CD14-positive monocyte (primary cell): Measurements from ENCODE around the gene IL1RL1. TPM values are rescaled to one million over a fixed set of nuclear protein-coding genes. Genes with fewer than 3 reads are reported as not detected.

ENCODE experiments used
- DNase-seq, 3 donors: peaks; one replicate each; pipeline ENCODE4 v3.0.0-alpha.2; 2011 to 2022
- H2AFZ ChIP-seq: 2 replicates; pipeline ENCODE4 v1.6.0; 2012; ENCODE audit warnings: mild to moderate bottlenecking, low read depth, low read length, inconsistent platforms; ENCODE audit not compliant: insufficient read depth, poor library complexity, severe bottlenecking
- H3K27ac ChIP-seq, 2 donors: 1 replicate in 1 of 2; 2 replicates in 1 of 2; pipeline ENCODE4 v1.5.1; 2012 to 2013; ENCODE audit warnings: low read length in 2 of 2, control low read depth in 1 of 2, inconsistent platforms in 1 of 2, low read depth in 1 of 2, mild to moderate bottlenecking in 1 of 2
- H3K27me3 ChIP-seq, 2 donors: one replicate each; pipeline versions ENCODE4 v1.6.0 to v1.6.1; 2011 to 2013; ENCODE audit warnings: low read length in 2 of 2; ENCODE audit not compliant: control insufficient read depth in 2 of 2, insufficient read depth in 2 of 2
- H3K36me3 ChIP-seq, 2 donors: replicated peaks in 1 of 2; 1 replicate in 1 of 2; 2 replicates in 1 of 2; pipeline versions ENCODE4 v1.5.1 to v1.6.1; 2012 to 2013; ENCODE audit warnings: low read length in 2 of 2, control low read depth in 1 of 2, inconsistent platforms in 1 of 2, mild to moderate bottlenecking in 1 of 2; ENCODE audit not compliant: insufficient read depth in 2 of 2, control insufficient read depth in 1 of 2
- H3K4me1 ChIP-seq, 2 donors: 1 replicate in 1 of 2; 2 replicates in 1 of 2; pipeline versions ENCODE4 v1.5.1 to v1.6.1; 2012 to 2013; ENCODE audit warnings: low read length in 2 of 2, control low read depth in 1 of 2, inconsistent platforms in 1 of 2, mild to moderate bottlenecking in 1 of 2, moderate library complexity in 1 of 2; ENCODE audit not compliant: insufficient read depth in 2 of 2, control insufficient read depth in 1 of 2
- H3K4me2 ChIP-seq: replicated peaks from 2 replicates; pipeline ENCODE3; 2012; ENCODE audit warnings: low read length, moderate library complexity, mild to moderate bottlenecking; ENCODE audit not compliant: poor library complexity, severe bottlenecking; ENCODE audit errors: extremely low read depth
- H3K4me3 ChIP-seq, 3 experiments: fragments of 200-600 bp in 1 of 3; sonication (generic) in 1 of 3; replicated peaks in 1 of 3; 1 replicate in 2 of 3; 2 replicates in 1 of 3; pipeline ENCODE4 v1.5.1; 2011 to 2013; ENCODE audit warnings: low read length in 3 of 3, mild to moderate bottlenecking in 3 of 3, control low read depth in 2 of 3, low read depth in 2 of 3, inconsistent platforms in 1 of 3, moderate library complexity in 1 of 3
- H3K79me2 ChIP-seq: 2 replicates; pipeline ENCODE4 v1.6.0; 2012; ENCODE audit warnings: mild to moderate bottlenecking, control low read depth, inconsistent platforms, low read length, moderate library complexity; ENCODE audit not compliant: insufficient read depth
- H3K9ac ChIP-seq: 2 replicates; pipeline ENCODE4 v1.6.0; 2017; ENCODE audit warnings: low read length, mild to moderate bottlenecking; ENCODE audit not compliant: insufficient read depth, poor library complexity, severe bottlenecking
- H3K9me3 ChIP-seq, 2 donors: replicated peaks in 1 of 2; 1 replicate in 1 of 2; 2 replicates in 1 of 2; pipeline versions ENCODE4 v1.5.1 to v1.6.1; 2012 to 2013; ENCODE audit warnings: low read length in 2 of 2, control low read depth in 1 of 2; ENCODE audit not compliant: control insufficient read depth in 1 of 2, insufficient read depth in 1 of 2
- H4K20me1 ChIP-seq: 2 replicates; pipeline ENCODE4 v1.6.0; 2012; ENCODE audit warnings: mild to moderate bottlenecking, low read length, control low read depth, moderate library complexity; ENCODE audit not compliant: insufficient read depth
- H3K27ac Mint-ChIP-seq, 7 donors: one replicate each; pipeline ENCODE4 v1.8.0; 2020; ENCODE audit warnings: mild to moderate bottlenecking in 7 of 7, mixed read lengths in 7 of 7, moderate library complexity in 6 of 7, inconsistent platforms in 2 of 7
- H3K27me3 Mint-ChIP-seq, 3 donors: one replicate each; pipeline ENCODE4 v1.8.0; 2021 to 2022; ENCODE audit warnings: low read depth in 3 of 3, mild to moderate bottlenecking in 3 of 3, mixed read lengths in 3 of 3, moderate library complexity in 3 of 3, inconsistent platforms in 1 of 3
- H3K36me3 Mint-ChIP-seq, 2 donors: one replicate each; pipeline ENCODE4 v1.8.0; 2020; ENCODE audit warnings: mixed read lengths in 2 of 2, inconsistent platforms in 1 of 2, mild to moderate bottlenecking in 1 of 2
- H3K4me1 Mint-ChIP-seq: one replicate; pipeline ENCODE4 v1.8.0; 2020; ENCODE audit warnings: mild to moderate bottlenecking, mixed read lengths
- H3K4me3 Mint-ChIP-seq, 2 donors: one replicate each; pipeline ENCODE4 v1.8.0; 2020; ENCODE audit warnings: mild to moderate bottlenecking in 2 of 2, mixed read lengths in 2 of 2, moderate library complexity in 1 of 2
- H3K9me3 Mint-ChIP-seq, 7 donors: one replicate each; pipeline ENCODE4 v1.8.0; 2020 to 2022; ENCODE audit warnings: mixed read lengths in 7 of 7, mild to moderate bottlenecking in 6 of 7, moderate library complexity in 6 of 7, inconsistent platforms in 2 of 7
- CTCF ChIP-seq: fragments of 200-600 bp; IDR thresholded peaks from one replicate; pipeline ENCODE4 v1.8.0; 2022; ENCODE audit warnings: antibody characterized with exemption, mild to moderate bottlenecking
- WGBS: methylation state at CpG from one replicate; pipeline ENCODE4 v1.1.5; 2013; ENCODE audit warnings: missing lambda C conversion rate; ENCODE audit not compliant: insufficient coverage; 5-methylcytosine and 5-hydroxymethylcytosine counted together
- intact Hi-C, 2 donors: fragments of 100-400 bp; cut with micrococcal nuclease; formaldehyde crosslinking; loops; one replicate each; pipeline versions ENCODE4 v1.15.0 to v1.15.1; 2023
- polyA plus RNA-seq, 3 donors: library from polyadenylated mRNA; depleted of rRNA in 1 of 3; unstranded in 2 of 3; stranded (reverse) in 1 of 3; fragments of 300-500 nt in 2 of 3; fragments of >200 nt in 1 of 3; fragmentation: Illumina TruSeq in 2 of 3; gene quantifications; 1 replicate in 2 of 3; 2 replicates in 1 of 3; pipeline ENCODE4 v1.2.3, GENCODE V29; 2012 to 2021

IL1RL1 gene
- polyA plus RNA-seq, 3 donors: not detected

GRCh38 chr2:102289129-102289528 is 22.2 kb upstream of the IL1RL1 start:
- peaks cover 6% of the 10 kb centered on the region for H4K20me1 ChIP-seq
- no peak overlapping the region for H3K4me3 ChIP-seq
- H3K4me1 ChIP-seq: peaks cover 35 to 38% of the 10 kb centered on the region in 2 donors
- H3K4me1 Mint-ChIP-seq: peaks cover 29% of the 10 kb centered on the region
- H3K4me2 ChIP-seq: no peak overlapping the region
- WGBS: 94% methylated on average over 4 of the region's 5 CpGs
- H3K4me3 Mint-ChIP-seq: peak overlapping the region in 1 of 2 donors; percentile 77
- H3K9me3 Mint-ChIP-seq: peaks cover 0 to 8% (median 0%) of the 10 kb centered on the region in 7 donors
- intact Hi-C loops: no loop called here
- H3K36me3 ChIP-seq: no peaks in the 10 kb centered on the region
- H2AFZ ChIP-seq: no peak overlapping the region
- H3K36me3 Mint-ChIP-seq: peaks cover 4 to 10% of the 10 kb centered on the region in 2 donors
- H3K27me3 ChIP-seq: peaks cover 62 to 77% of the 10 kb centered on the region in 2 donors
- no peak overlapping the region for H3K27ac Mint-ChIP-seq
- H3K79me2 ChIP-seq: no peaks in the 10 kb centered on the region
- TF ChIP-seq CTCF: no peak
- no peaks in the 10 kb centered on the region for H3K9me3 ChIP-seq
- DNase-seq: no peak
- H3K27ac ChIP-seq: no peak overlapping the region
- H3K9ac ChIP-seq: no peak overlapping the region
- H3K27me3 Mint-ChIP-seq: peaks cover 59 to 70% (median 66%) of the 10 kb centered on the region in 3 donors

GRCh38 chr2:102290594-102290993 is 20.8 kb upstream of the IL1RL1 start:
- peaks cover 4 to 10% of the 10 kb centered on the region in 2 donors for H3K36me3 Mint-ChIP-seq
- Histone ChIP-seq H3K9me3 (no peaks in the 10 kb centered on the region), H3K9ac (no peak overlapping the region), H3K4me1 (peaks cover 40 to 44% of the 10 kb centered on the region in 2 donors), H3K27ac (no peak overlapping the region), H3K27me3 (peaks cover 58 to 73% of the 10 kb centered on the region in 2 donors), H4K20me1 (peaks cover 6% of the 10 kb centered on the region), H3K79me2 (no peaks in the 10 kb centered on the region), H2AFZ (no peak overlapping the region), H3K36me3 (no peaks in the 10 kb centered on the region), H3K4me3 (no peak overlapping the region), H3K4me2 (no peak overlapping the region)
- TF ChIP-seq CTCF: no peak
- intact Hi-C loops: loop anchor here in 1 of 2 donors (5.0 kb wide), 1 partner anchor 33 kb away; no protein-coding TSS in a partner anchor
- H3K27ac Mint-ChIP-seq: peak overlapping the region in 1 of 7 donors; percentile 2
- H3K4me3 Mint-ChIP-seq: peak overlapping the region in 1 of 2 donors; percentile 82
- no peak for DNase-seq
- peaks cover 69 to 78% (median 77%) of the 10 kb centered on the region in 3 donors for H3K27me3 Mint-ChIP-seq
- peaks cover 0 to 8% (median 0%) of the 10 kb centered on the region in 7 donors for H3K9me3 Mint-ChIP-seq
- H3K4me1 Mint-ChIP-seq: peaks cover 41% of the 10 kb centered on the region
